Stimulated activated CD8-positive, alpha-beta memory T cell treated with anti-CD3 and anti-CD28 coated beads, Interleukin-7, amount 100 ng/mL, for 24 hours (primary cell): Measurements from ENCODE around the gene CD8A.

Experiments used
- DNase-seq: peaks from one replicate; pipeline ENCODE4 v3.0.0-alpha.2; 2020; ENCODE audit warnings: low read depth

Gene CD8A

GRCh38 chr2:86808315-86809161, 17.8 kb upstream of the CD8A start:
- DNase-seq, result peak; percentile 87

- DNase-seq, result no peak
Observed at GRCh38 chr2:86807468-86808275, 17.0 kb upstream of the CD8A start.

DNA sequence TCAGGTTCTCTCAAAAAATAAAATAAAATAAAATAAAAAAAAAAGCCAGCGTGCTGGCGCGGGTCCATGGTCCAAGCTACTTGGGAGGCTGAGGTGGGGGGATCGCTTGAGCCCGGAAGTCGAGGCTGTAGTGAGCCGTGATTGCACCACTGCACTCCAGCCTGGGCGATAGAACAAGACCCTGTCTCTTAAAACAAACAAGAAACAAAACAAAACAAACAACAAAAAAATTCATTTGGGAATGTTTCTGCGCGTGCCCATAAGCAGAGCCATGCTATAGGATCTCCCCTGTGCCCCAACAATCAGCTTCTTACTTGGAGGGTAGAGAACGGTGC, 16.4 kb upstream of the CD8A start:
- no peak for DNase-seq

DNA sequence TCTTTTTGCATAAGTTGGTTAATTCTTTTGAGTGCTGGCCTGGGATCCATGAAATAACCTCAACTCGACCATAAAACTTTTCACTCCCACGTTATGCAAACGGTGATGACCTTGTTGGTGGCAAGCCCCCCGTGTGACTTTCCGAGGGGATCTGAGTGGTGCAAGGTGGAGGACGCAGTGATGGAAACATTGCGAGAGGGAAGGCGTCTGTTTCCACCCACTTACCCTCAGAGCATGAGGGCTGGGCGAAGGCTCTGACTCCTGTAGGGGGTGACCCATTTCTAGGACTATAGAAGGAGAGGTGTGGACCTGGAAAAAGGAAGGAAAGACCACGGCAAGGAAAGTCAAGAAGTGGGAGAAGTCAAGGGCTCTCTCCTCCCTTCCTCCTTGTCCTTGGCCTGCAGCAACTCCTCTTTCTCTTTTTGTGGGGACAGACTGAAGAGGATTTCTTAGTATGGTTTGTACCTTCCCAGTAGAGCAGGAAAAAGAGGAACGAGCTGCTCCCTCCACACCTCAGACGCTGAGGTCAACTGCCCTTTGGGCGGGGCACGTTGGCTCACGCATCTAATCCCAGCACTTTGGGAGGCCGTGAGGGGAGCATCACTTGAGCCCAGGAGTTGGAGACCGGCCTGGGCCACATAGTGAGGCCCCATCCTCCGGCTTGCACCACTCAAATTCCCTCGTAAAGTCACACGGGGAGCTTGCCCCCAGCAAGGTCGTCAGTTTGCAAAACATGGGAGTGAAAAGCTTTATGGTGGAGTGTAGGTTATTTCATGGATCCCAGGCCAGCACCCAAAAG, 15.5 kb upstream of the CD8A start:
- DNase-seq, result no peak

DNA sequence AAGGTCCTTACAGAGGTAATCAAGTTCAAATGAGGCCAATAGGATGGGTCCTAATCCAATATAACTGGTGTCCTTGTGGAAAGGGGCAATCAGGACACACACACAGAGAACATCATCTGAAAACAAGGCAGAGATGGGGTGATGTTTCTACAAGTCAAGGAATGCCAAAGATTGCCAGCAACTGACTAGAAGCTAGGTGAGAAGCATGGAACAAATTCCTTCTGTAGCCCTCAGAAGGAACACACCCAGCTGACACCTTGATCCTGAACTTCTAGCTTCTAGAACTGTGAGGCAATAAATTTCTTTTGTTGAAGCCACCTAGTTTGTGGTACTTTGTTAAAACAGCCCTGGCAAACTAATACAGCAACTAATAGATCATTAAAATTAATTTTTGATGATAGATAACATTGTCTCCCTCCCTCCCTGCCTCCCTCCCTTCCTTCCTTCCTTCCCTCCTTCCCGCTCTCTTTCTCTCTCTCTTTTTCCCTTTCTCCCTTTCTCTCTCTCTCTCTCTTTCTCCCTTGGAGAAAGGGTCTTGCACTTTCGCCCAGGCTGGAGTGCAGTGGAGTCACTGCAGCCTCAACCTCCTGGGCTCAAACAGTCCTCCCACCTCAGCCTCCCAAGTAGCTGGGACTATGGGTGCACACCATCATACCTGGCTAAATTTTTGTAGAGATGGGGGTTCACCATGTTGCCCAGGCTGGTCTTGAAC, 10.3 kb upstream of the CD8A start:
- DNase-seq, result no peak

DNA sequence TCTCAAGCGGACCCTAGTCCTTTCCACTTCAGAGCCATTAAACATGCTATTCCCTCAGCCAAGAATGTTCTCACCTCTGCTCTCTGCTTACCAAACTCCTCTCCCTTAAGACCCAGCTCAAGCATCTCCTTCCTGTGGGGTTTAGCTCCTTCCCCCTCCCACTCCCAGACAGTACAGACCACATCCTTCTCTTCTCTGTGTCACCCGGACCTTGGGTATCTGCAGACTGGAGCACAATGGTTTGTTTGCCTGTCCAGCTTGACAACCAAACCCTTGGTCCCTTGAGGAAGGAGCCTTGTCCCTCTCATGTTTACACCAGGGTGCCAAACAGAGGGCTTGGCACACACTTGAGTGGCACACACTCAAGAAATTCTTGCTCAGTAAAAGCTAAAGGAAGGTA, 4.1 kb upstream of the CD8A start:
- no peak for DNase-seq

GRCh38 chr2:86793752-86794151, 3.0 kb upstream of the CD8A start:
- DNase-seq, result no peak

- DNase-seq, result no peak
Observed at GRCh38 chr2:86791573-86791972, 860 bp upstream of the CD8A start.

DNA sequence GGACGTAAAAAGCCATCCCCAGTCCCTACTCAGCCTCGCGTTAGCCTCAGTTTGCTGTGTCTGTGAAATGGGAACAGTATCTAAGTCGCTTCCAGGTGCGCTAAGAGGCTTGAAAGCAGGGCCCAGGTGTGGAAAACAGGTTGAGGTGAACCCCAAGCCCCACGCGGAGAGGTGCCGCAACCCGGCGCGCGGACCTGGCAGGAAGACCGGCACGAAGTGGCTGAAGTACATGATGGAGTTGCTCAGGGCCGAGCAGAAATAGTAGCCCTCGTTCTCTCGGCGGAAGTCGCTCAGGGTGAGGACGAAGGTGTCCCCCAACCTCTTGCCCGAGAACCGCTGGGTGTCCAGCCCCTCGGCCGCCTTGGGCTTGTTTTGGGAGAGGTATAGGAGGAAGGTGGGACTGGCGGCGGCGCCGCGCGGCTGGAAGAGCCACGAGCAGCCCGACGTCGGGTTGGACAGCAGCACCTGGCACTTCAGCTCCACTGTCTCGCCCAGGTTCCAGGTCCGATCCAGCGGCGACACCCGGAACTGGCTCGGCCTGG, 508 bp downstream of the CD8A start:
- DNase-seq, result no peak

GRCh38 chr2:86789687-86790133, 1.0 kb downstream of the CD8A start:
- DNase-seq, result no peak

GRCh38 chr2:86788881-86789686, 1.6 kb downstream of the CD8A start:
- DNase-seq, result no peak

DNA sequence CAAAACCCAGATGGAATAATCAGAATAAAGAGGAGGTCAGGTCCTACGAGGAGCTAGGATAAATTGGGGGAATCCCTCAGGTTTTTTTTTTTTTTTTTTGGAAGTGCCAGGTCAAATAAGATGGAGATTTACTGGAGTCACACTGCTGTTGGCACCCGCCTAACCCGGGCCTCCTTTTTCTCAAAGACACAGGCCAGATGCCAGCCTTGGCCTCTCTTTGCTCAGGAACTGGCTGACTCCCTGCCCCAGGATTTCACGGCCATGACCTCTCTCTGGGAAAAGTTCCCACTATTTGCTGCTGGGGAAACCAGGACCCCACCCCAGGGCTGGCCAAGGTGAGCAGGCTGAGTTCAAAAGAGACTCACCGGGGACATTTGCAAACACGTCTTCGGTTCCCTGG, 2.5 kb downstream of the CD8A start:
- DNase-seq, result no peak

- no peak for DNase-seq
Observed at GRCh38 chr2:86787736-86788135, 3.0 kb downstream of the CD8A start.

DNA sequence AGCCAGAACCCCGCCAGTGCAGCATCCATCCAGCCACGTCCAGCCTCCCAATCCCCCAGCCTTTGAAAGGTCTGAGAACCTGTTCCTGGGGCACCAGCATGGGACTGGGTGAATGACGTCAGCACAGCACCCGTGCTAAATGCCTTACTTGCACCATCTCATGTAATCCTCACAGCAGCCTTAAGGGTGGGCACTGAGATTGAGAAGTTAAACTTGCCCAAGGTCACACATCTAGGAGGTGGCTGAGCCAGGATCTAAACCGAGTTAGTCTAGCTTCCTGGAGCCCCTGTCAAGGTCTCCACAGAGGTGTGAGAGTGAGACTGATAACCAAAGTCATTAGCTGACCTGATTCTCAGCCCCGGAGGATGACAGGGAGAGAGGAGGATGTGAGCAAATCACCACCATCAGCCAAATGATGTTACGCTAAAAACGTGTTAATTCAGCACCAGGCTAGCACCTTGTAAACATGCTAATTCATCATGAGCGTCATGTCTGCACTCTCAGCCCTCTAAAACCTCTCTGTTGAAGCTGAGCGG, 4.6 kb downstream of the CD8A start:
- DNase-seq, result no peak

DNA sequence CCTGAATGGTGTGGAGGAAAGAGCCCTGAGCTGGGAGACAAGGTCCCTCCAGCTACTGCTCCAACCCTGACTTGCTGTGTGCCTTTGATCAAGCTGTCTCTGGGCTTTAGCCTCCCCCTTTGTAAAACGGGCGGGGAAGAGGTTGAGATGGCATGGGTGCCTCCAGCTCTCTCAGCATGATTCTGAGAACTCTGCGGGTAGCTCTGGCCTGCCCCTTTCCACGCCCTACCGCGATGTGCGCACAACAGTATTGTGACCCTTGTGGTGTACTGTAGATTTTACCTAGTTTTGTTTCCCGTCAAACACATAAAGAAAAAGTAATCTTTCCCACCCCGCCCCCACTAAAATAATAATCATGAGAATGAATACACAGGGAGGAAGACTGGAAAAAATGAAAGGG, 5.3 kb downstream of the CD8A start:
- no peak for DNase-seq

DNA sequence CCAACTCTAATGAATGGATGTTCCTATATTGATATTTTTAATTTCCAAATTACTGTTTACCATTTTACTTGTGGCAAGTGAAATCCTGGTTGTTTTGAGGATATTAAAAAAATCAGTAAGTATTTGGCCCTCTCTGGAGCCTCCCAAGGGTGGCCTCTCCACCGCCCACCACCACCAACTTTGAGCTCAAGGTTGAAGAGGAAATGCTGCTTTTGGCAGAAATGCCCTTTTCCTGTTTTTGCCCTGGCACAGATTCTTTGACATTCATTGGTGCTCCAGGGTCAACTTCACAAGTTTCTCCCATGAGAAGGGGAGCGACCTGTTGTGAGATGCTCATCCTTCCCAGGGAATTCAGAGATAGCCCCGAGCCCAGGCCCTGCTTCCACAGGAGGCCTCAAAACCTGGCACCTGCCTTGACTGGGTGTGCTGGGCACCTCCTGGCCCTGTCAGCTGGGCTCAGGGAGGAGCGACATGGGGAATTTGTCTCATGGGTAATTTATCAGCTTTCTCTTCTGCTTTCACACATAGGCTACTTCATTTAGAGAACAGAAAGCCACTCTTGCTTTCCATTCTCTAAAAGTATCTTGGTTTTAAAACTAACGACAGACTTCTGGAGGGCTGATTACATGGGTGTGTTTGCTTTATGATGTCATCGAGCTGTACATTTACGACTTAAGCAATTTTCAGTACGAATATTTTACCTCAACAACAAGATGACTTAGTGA, 6.9 kb downstream of the CD8A start:
- DNase-seq, result no peak

- no peak for DNase-seq
Observed at GRCh38 chr2:86782748-86783147, 8.0 kb downstream of the CD8A start.

DNA sequence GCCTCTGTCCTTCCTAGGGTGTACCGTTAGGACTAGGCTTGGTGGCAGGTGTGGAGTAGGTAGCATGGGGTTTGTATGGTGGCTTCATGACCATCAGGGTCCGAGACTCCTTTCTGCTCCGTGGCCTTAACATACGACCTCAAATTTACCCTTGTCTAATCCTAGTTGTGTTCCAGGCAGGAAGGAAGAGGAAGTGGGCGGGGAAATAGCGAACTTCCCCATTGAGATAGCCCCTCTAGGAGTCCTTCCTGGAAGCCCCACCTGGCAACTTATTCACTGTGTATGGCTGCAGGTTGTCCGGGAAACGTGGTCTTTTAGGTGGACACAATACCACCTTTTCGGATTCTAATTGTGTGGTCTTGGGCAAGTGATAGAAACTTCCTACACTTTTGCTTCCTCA, 9.3 kb downstream of the CD8A start:
- DNase-seq, result no peak

DNA sequence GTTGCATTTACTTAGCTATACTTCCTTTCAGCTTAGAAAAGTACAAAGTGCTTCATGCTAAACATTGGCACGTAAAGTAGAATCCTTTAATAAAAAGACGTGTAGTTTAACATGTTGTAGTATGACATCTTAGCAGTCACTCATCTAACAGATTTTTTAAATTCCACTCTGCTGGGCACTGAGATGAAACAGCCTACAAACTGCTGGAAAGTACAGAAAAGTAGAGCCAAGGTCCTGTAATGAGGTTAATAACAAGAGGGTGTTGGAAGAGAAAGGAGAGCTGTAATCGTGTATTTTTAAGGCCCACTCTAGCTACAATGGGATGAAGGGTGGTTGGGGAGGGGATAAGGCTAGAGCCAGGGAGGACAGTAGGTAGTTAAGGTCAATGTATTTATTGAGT, 10.7 kb downstream of the CD8A start:
- DNase-seq, result no peak

DNA sequence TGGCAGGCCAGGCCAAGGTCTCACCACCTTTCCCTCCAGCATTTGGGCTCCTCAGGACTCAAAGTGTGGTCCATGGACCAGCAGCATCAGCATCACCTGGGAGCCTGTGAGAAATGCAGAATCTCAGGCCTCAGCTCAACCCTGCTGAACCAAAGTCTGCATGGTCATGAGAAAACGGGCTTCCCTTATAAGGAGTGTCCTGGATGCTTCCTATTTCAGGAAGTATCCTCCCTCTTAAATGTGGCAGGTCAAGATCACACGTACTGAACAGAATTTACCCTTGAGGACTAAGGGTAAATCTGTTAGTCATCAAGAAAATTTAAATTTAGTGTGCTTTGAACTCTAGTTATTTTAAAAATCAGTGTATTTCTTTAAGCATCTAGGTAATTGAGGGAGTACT, 11.8 kb downstream of the CD8A start:
- DNase-seq, result no peak
